ENCODE results near the gene HDHD3.

HDHD3 gene

DNA sequence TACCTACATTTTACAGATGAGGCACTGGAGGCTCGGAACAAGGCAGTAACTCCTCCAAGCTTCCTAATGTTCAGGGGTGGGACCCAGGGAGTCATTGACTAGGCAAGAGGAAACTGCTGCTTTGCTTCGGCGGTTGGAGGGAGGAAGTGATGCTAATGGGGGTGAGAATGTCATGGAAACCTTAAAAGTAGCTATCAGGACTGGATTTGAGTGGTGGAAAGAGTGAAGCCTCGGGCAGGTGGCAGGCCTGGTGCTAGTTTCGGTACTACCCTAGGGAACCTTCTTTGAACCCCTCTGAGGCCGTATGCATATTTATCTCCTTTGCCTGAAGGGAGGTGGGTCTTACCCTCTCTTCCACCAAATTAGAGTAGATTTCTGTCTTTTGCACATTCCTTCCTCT is 25.8 kb downstream of the HDHD3 start:
- TF ChIP-seq, protein P1, sequence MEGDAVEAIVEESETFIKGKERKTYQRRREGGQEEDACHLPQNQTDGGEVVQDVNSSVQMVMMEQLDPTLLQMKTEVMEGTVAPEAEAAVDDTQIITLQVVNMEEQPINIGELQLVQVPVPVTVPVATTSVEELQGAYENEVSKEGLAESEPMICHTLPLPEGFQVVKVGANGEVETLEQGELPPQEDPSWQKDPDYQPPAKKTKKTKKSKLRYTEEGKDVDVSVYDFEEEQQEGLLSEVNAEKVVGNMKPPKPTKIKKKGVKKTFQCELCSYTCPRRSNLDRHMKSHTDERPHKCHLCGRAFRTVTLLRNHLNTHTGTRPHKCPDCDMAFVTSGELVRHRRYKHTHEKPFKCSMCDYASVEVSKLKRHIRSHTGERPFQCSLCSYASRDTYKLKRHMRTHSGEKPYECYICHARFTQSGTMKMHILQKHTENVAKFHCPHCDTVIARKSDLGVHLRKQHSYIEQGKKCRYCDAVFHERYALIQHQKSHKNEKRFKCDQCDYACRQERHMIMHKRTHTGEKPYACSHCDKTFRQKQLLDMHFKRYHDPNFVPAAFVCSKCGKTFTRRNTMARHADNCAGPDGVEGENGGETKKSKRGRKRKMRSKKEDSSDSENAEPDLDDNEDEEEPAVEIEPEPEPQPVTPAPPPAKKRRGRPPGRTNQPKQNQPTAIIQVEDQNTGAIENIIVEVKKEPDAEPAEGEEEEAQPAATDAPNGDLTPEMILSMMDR (IDR thresholded peaks at IDR 0.05): no peak
- peak overlapping the region; percentile 85 for H3K27ac ChIP-seq
- peak overlapping the region; percentile 85 for H3K4me2 ChIP-seq (ENCODE audit: low read length)
- H3K9ac ChIP-seq: no peak overlapping the region
- H3K4me3 ChIP-seq (ENCODE audit: low read depth, low read length): peak overlapping the region; percentile 89
- no peaks in the 10 kb centered on the region for H3K27me3 ChIP-seq (ENCODE audit: control insufficient read depth, insufficient read depth, low read length)
- no peak overlapping the region for H2AFZ ChIP-seq
- H3K4me1 ChIP-seq: peaks cover 20% of the 10 kb centered on the region
- no peaks in the 10 kb centered on the region for H3K36me3 ChIP-seq (ENCODE audit: control insufficient read depth, insufficient read depth, low read length)
- H3K9me3 ChIP-seq (ENCODE audit: control insufficient read depth, low read length): no peaks in the 10 kb centered on the region
- peaks cover 14% of the 10 kb centered on the region for H3K79me2 ChIP-seq

DNA sequence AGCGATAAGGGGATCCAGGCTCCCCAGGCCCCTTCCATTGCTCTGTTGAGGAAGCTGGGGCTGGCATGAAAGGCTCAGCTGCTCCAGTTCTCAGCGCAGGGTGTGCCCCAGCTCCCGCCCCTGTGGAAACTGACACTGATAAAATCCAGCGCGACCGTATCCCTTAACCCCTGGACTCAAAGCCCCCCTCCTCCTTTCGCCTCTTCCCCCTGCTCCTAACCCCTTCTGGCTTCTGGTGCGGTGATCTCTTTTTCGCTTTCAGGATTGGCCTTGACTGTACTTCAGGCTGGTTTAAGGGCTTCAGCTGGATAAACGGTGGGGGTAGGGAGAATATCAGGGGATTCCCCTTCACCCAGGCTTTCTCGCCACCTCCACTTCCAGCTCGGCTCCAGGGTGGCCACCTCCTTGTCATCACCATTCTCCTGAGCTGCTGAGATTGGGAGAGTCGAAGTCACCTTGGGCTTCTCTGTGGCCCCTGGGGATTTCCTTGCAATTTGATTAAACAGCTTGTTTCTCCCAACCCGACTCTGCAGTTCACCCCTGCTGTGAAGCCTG is 26.6 kb downstream of the HDHD3 start:
- no peak overlapping the region for H3K9ac ChIP-seq
- H3K27me3 ChIP-seq (ENCODE audit: control insufficient read depth, insufficient read depth, low read length): no peaks in the 10 kb centered on the region
- H3K27ac ChIP-seq: peak overlapping the region; percentile 85
- peak overlapping the region; percentile 89 for H3K4me3 ChIP-seq (ENCODE audit: low read depth, low read length)
- H3K4me1 ChIP-seq: peaks cover 15% of the 10 kb centered on the region
- TF ChIP-seq, protein P1 (IDR thresholded peaks at IDR 0.05): no peak
- peaks cover 14% of the 10 kb centered on the region for H3K79me2 ChIP-seq
- H2AFZ ChIP-seq: no peak overlapping the region
- H3K9me3 ChIP-seq (ENCODE audit: control insufficient read depth, low read length): no peaks in the 10 kb centered on the region
- peak overlapping the region; percentile 85 for H3K4me2 ChIP-seq (ENCODE audit: low read length)
- H3K36me3 ChIP-seq (ENCODE audit: control insufficient read depth, insufficient read depth, low read length): no peaks in the 10 kb centered on the region

DNA sequence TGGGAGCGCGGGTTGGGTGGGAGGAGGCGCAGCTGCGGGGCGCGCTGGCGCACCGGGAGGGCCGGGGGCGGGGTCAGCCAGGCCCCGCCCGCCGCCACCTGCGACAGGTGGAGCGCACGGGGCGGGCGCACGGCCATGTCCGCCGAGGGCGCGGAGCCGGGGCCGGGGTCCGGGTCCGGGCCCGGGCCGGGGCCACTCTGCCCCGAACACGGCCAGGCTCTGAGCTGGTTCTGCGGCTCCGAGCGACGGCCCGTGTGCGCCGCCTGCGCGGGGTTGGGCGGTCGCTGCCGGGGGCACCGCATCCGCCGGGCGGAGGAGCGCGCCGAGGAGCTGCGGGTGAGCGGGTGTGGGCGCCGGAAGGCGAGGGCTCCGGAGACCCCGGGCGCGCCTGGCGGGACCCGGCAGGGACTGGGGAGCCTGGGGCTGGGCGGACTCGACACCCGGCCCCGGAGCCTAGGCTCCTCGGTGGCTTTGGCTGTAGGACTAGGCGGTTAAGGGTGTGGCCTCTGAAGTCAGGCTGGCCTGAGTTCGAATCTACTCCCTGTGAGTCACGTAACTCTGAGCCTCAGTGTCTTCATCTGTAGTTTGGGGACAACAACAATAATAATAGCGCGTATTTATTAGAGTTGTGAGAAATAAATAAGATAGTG is 27.2 kb downstream of the HDHD3 start, which contains the start of gene BSPRY:
TSS of gene BSPRY (plus strand) at position 97 of the 650 bp plus-strand sequence. CDS start at position 136, 39 bp downstream.
- Histone ChIP-seq H3K27ac (peak within 1 kb of the TSS; percentile 85), H3K4me3 (ENCODE audit: low read depth, low read length) (peak within 1 kb of the TSS; percentile 89), H3K4me1 (peaks cover 12% of the 10 kb centered on the region), H3K27me3 (ENCODE audit: control insufficient read depth, insufficient read depth, low read length) (no peaks in the 10 kb centered on the region), H2AFZ (peak within 1 kb of the TSS; percentile 53), H3K9me3 (ENCODE audit: control insufficient read depth, low read length) (no peaks in the 10 kb centered on the region), H3K79me2 (peaks cover 14% of the 10 kb centered on the region), H3K36me3 (ENCODE audit: control insufficient read depth, insufficient read depth, low read length) (no peaks in the 10 kb centered on the region), H3K9ac (no peak within 1 kb of the TSS), H3K4me2 (ENCODE audit: low read length) (peak within 1 kb of the TSS; percentile 85)
- TF ChIP-seq, protein P1 (IDR thresholded peaks at IDR 0.05): no peak

DNA sequence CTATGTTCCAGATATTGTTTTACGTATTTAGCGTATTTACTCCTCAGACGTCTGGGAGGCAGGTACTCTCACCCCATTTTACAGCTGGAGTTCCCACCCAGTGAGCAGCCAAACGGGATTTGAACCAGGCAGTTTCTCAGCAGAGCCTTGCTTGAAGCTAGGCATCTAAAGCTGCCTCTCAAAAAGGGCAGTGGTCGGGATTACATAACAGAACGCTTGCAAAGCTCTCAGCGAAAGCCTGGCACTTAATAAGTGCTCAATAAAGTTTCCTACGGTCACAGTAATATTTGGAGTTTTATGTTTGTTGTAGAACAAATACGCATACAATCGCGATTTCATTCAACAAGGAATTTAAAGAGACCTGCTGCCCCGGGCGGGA is 27.7 kb downstream of the HDHD3 start:
- Histone ChIP-seq H3K9me3 (ENCODE audit: control insufficient read depth, low read length) (no peaks in the 10 kb centered on the region), H2AFZ (peak overlapping the region; percentile 53), H3K27me3 (ENCODE audit: control insufficient read depth, insufficient read depth, low read length) (no peaks in the 10 kb centered on the region), H3K4me2 (ENCODE audit: low read length) (peak overlapping the region; percentile 74), H3K27ac (peak overlapping the region; percentile 71), H3K4me1 (peaks cover 12% of the 10 kb centered on the region), H3K9ac (no peak overlapping the region), H3K36me3 (ENCODE audit: control insufficient read depth, insufficient read depth, low read length) (no peaks in the 10 kb centered on the region), H3K79me2 (peaks cover 14% of the 10 kb centered on the region), H3K4me3 (ENCODE audit: low read depth, low read length) (peak overlapping the region; percentile 46)
- TF ChIP-seq, protein P1 (IDR thresholded peaks at IDR 0.05): no peak
